H1 (cell line): Measurements from ENCODE around the gene TUBGCP2. TPM values are rescaled to one million over a fixed set of nuclear protein-coding genes. Genes with fewer than 3 reads are reported as not detected.

ENCODE experiments used
- CTCF ChIA-PET: fragments of 300-600 bp; sonication (Branson Sonifier 250); formaldehyde crosslinking; loops from one replicate; lab custom pipeline; 2021; ENCODE audit not compliant: partially characterized antibody; lab: Charles Lee
- POLR2A ChIA-PET: fragments of 300-600 bp; sonication (Branson Sonifier 250); formaldehyde crosslinking; loops from one replicate; lab custom pipeline; 2021; ENCODE audit warnings: inconsistent platforms; ENCODE audit not compliant: partially characterized antibody; lab: Charles Lee
- DNase-seq, 2 experiments: peaks; one replicate each; pipeline versions ENCODE4 v3.0.0 to v3.0.0-alpha.2; 2010 to 2022; ENCODE audit warnings: low spot score in 2 of 2, low read depth in 1 of 2, mixed read lengths in 1 of 2
- FAIRE-seq: peaks from 2 replicates; lab custom pipeline; 2011; peaks lifted over from hg19 to GRCh38; lab: Jason Lieb, UNC
- H2AFZ ChIP-seq: 2 replicates; pipeline ENCODE4 v1.8.1; 2012; ENCODE audit warnings: low read length, inconsistent platforms
- H2AK5ac ChIP-seq: 2 replicates; pipeline ENCODE4 v1.6.1; 2013; ENCODE audit warnings: low read depth, low read length
- H2BK120ac ChIP-seq: replicated peaks from 2 replicates; pipeline ENCODE3; 2013; ENCODE audit warnings: low read depth, low read length, inconsistent platforms
- H2BK12ac ChIP-seq: 2 replicates; pipeline ENCODE4 v1.6.1; 2013; ENCODE audit warnings: low read depth, low read length
- H2BK15ac ChIP-seq: 2 replicates; pipeline ENCODE4 v1.6.1; 2013; ENCODE audit warnings: low read length
- H2BK20ac ChIP-seq: 2 replicates; pipeline ENCODE4 v1.6.1; 2013; ENCODE audit warnings: low read length
- H2BK5ac ChIP-seq: 2 replicates; pipeline ENCODE4 v1.6.1; 2013; ENCODE audit warnings: low read depth, low read length
- H3K14ac ChIP-seq: 2 replicates; pipeline ENCODE4 v1.6.1; 2013; ENCODE audit warnings: inconsistent platforms; ENCODE audit not compliant: insufficient read length
- H3K18ac ChIP-seq: 2 replicates; pipeline ENCODE4 v1.6.1; 2013; ENCODE audit warnings: low read length; ENCODE audit errors: extremely low read depth
- H3K23ac ChIP-seq: 2 replicates; pipeline ENCODE4 v1.6.1; 2013; ENCODE audit warnings: inconsistent platforms; ENCODE audit not compliant: insufficient read length
- H3K23me2 ChIP-seq: 2 replicates; pipeline ENCODE4 v1.6.1; 2013; ENCODE audit warnings: low read depth, low read length
- H3K27ac ChIP-seq: 2 replicates; pipeline ENCODE4 v1.6.1; 2011; ENCODE audit warnings: low read depth, low read length, inconsistent platforms
- H3K27me3 ChIP-seq, 4 experiments: replicated peaks in 1 of 4; 1 replicate in 1 of 4; 2 replicates in 3 of 4; pipeline versions ENCODE4 v1.6.1 to v1.8.1; 2011 to 2013; ENCODE audit warnings: low read length in 3 of 4, mild to moderate bottlenecking in 3 of 4, inconsistent platforms in 2 of 4, mixed read lengths in 2 of 4, moderate library complexity in 1 of 4; ENCODE audit not compliant: control insufficient read depth in 3 of 4, insufficient read depth in 3 of 4; ENCODE audit errors: extremely low read depth in 1 of 4
- H3K36me3 ChIP-seq, 4 experiments: 2 replicates each; pipeline versions ENCODE4 v1.6.1 to v1.8.1; 2011 to 2013; ENCODE audit warnings: mild to moderate bottlenecking in 4 of 4, low read length in 3 of 4, moderate library complexity in 2 of 4, control low read depth in 1 of 4, inconsistent platforms in 1 of 4; ENCODE audit not compliant: insufficient read depth in 4 of 4, control insufficient read depth in 2 of 4
- H3K4ac ChIP-seq: replicated peaks from 2 replicates; pipeline ENCODE3; 2013; ENCODE audit warnings: low read length, low read depth, mixed read lengths, inconsistent platforms; ENCODE audit not compliant: insufficient read length
- H3K4me1 ChIP-seq, 4 experiments: replicated peaks in 1 of 4; 1 replicate in 1 of 4; 2 replicates in 3 of 4; pipeline versions ENCODE4 v1.6.1 to v1.8.1; 2011 to 2013; ENCODE audit warnings: low read length in 3 of 4, inconsistent platforms in 2 of 4, mixed read lengths in 1 of 4; ENCODE audit not compliant: insufficient read depth in 4 of 4, control insufficient read depth in 3 of 4
- H3K4me2 ChIP-seq, 2 experiments: 2 replicates each; pipeline versions ENCODE4 v1.6.1 to v1.8.1; 2011 to 2013; ENCODE audit warnings: low read depth in 2 of 2, low read length in 2 of 2, control low read depth in 1 of 2, inconsistent platforms in 1 of 2, mild to moderate bottlenecking in 1 of 2; ENCODE audit not compliant: insufficient read depth in 1 of 2
- H3K4me3 ChIP-seq, 4 experiments: fragments of 200-600, 300-600 bp in 1 of 4; sonication (generic), shearing (Covaris generic), sonication (Bioruptor Twin) in 1 of 4; 2 replicates each; pipeline versions ENCODE4 v1.5.1 to v1.8.1; 2011 to 2016; ENCODE audit warnings: low read length in 4 of 4, low read depth in 3 of 4, control low read depth in 2 of 4, inconsistent platforms in 2 of 4, mild to moderate bottlenecking in 2 of 4, mixed read lengths in 1 of 4, moderate library complexity in 1 of 4; ENCODE audit not compliant: insufficient read depth in 2 of 4; ENCODE audit errors: extremely low read depth in 1 of 4
- H3K56ac ChIP-seq: replicated peaks from 2 replicates; pipeline ENCODE3; 2013; ENCODE audit warnings: low read depth, mild to moderate bottlenecking, mixed read lengths, low read length, inconsistent platforms; ENCODE audit not compliant: insufficient read length
- H3K79me1 ChIP-seq: 2 replicates; pipeline ENCODE4 v1.6.1; 2013; ENCODE audit warnings: low read depth, low read length, control low read depth
- H3K79me2 ChIP-seq, 2 experiments: 2 replicates each; pipeline versions ENCODE4 v1.6.1 to v1.8.1; 2012 to 2013; ENCODE audit warnings: low read length in 2 of 2, mild to moderate bottlenecking in 2 of 2, inconsistent platforms in 1 of 2; ENCODE audit not compliant: insufficient read depth in 2 of 2, control insufficient read depth in 1 of 2
- H3K9ac ChIP-seq, 4 experiments: replicated peaks in 1 of 4; 1 replicate in 1 of 4; 2 replicates in 3 of 4; pipeline versions ENCODE4 v1.6.1 to v1.8.1; 2011 to 2013; ENCODE audit warnings: low read depth in 3 of 4, low read length in 3 of 4, control low read depth in 2 of 4, mild to moderate bottlenecking in 2 of 4, moderate library complexity in 2 of 4, inconsistent platforms in 1 of 4; ENCODE audit errors: extremely low read depth in 1 of 4
- H3K9me3 ChIP-seq, 2 experiments: 2 replicates each; pipeline versions ENCODE4 v1.6.1 to v1.8.1; 2012 to 2013; ENCODE audit warnings: mild to moderate bottlenecking in 2 of 2, moderate library complexity in 2 of 2, control low read depth in 1 of 2, inconsistent platforms in 1 of 2, low read depth in 1 of 2, low read length in 1 of 2, mixed read lengths in 1 of 2; ENCODE audit not compliant: insufficient read depth in 2 of 2
- H4K20me1 ChIP-seq, 2 experiments: replicated peaks in 1 of 2; 2 replicates each; pipeline versions ENCODE3 to v1.8.1; 2011 to 2013; ENCODE audit warnings: inconsistent platforms in 2 of 2, low read length in 2 of 2, mild to moderate bottlenecking in 1 of 2; ENCODE audit not compliant: insufficient read depth in 2 of 2, control insufficient read depth in 1 of 2
- H4K5ac ChIP-seq: 2 replicates; pipeline ENCODE4 v1.6.1; 2013; ENCODE audit warnings: low read length, low read depth, mixed read lengths, inconsistent platforms; ENCODE audit not compliant: insufficient read length
- H4K8ac ChIP-seq: 2 replicates; pipeline ENCODE4 v1.8.0; 2013; ENCODE audit warnings: mild to moderate bottlenecking, moderate library complexity, low read length, inconsistent platforms; ENCODE audit not compliant: insufficient read depth; ENCODE audit errors: extremely low read depth
- H4K91ac ChIP-seq: replicated peaks from 2 replicates; pipeline ENCODE3; 2013; ENCODE audit warnings: low read length, mixed read lengths, inconsistent platforms; ENCODE audit not compliant: insufficient read length
- ATF2 ChIP-seq: IDR thresholded peaks from 2 replicates; pipeline ENCODE4 v1.6.1; 2012; ENCODE audit warnings: low read length, inconsistent platforms
- TBP ChIP-seq: IDR thresholded peaks from 2 replicates; pipeline ENCODE4 v1.6.1; 2011; ENCODE audit warnings: low read depth, low read length, improper control_type of control experiment
- WGBS, 2 experiments: shearing (Covaris generic) in 1 of 2; methylation state at CpG; one replicate each; pipeline versions ENCODE4 v1.1.6 to v1.1.7; 2013 to 2015; ENCODE audit warnings: low lambda C conversion rate in 2 of 2, mixed read lengths in 2 of 2, inconsistent platforms in 1 of 2, low coverage in 1 of 2, missing lambda C conversion rate in 1 of 2; ENCODE audit not compliant: insufficient replicate concordance in 2 of 2, insufficient coverage in 1 of 2, insufficient read length in 1 of 2; ENCODE audit errors: extremely low coverage in 1 of 2, missing lambda C conversion rate in 1 of 2; 5-methylcytosine and 5-hydroxymethylcytosine counted together
- polyA plus RNA-seq, 7 experiments: library from polyadenylated mRNA; depleted of rRNA in 3 of 7; stranded (reverse) in 5 of 7; unstranded in 2 of 7; fragments of >200 nt in 5 of 7; fragments of 200-250 nt in 2 of 7; gene quantifications; 1 replicate in 5 of 7; 2 replicates in 1 of 7; 4 replicates in 1 of 7; pipeline versions ENCODE4 v1.2.1 to v1.2.3, GENCODE V29; 2011 to 2013; ENCODE audit warnings: missing spikeins in 2 of 7, mixed read lengths in 2 of 7
- total RNA-seq: library from RNA; stranded (reverse); fragmentation: NEBNext Ultra II Directional; extraction: Animal tissue kit (Norgen Biotek cat#: 25700); gene quantifications from 2 replicates; pipeline ENCODE4 v1.2.1, GENCODE V29; 2021

The TUBGCP2 gene
- total and polyA plus RNA-seq, 2 of the 8 experiments (the other 6 are each of a cell fraction or from before 2014, with no cell fraction given) = 34.9 to 51.9 TPM

- H2BK15ac ChIP-seq = no peak overlapping the region
- H3K4ac ChIP-seq = peak overlapping the region; percentile 91
- peak overlapping the region in 1 of 4 experiments; percentile 36; a peak in 1 of 8 replicates for H3K4me3 ChIP-seq
- H2BK5ac ChIP-seq = no peak overlapping the region; the same call in 1 of the 2 replicates
- peaks cover 6% of the 10 kb centered on the region; the same call in 1 of the 2 replicates for H3K23me2 ChIP-seq
- peak overlapping the region; percentile 34 for H4K5ac ChIP-seq
- no peak overlapping the region for H3K14ac ChIP-seq
- 32% methylated on average over 7 of the region's 13 CpGs; no CpG with 5 or more reads in 1 of the 2 experiments for WGBS, 2 experiments
- peak overlapping the region; percentile 74 for H4K91ac ChIP-seq
- H3K4me2 ChIP-seq = peak overlapping the region; percentile 12 to 28; a peak in 2 of 4 replicates
- H3K79me2 ChIP-seq = no peaks in the 10 kb centered on the region
- no peaks in the 10 kb centered on the region for H3K79me1 ChIP-seq
- H3K56ac ChIP-seq = peak overlapping the region; percentile 46
- DNase-seq (peak in 1 of 2 experiments; percentile 72), FAIRE-seq (no peak)
- no peak overlapping the region for H2BK120ac ChIP-seq
- ChIA-PET CTCF (interaction anchor here (1.2 to 1.8 kb wide), 5 partner anchors 10 to 58 kb away, joined by 3 to 9 read pairs (median 4); no protein-coding TSS in a partner anchor), POLR2A (interaction anchor here (0.6 to 1.8 kb wide), 6 partner anchors 8 to 34 kb away, joined by 3 to 7 read pairs (median 6); partner anchors contain the start of genes CALY and FUOM)
- peaks cover 0 to 2% of the 10 kb centered on the region in 2 experiments; a peak in 1 of 4 replicates for H3K9me3 ChIP-seq
- TF ChIP-seq ATF2 (no peak), TBP (no peak)
- H2BK20ac ChIP-seq = 0 out of 2 replicates have a peak overlapping the region, but pooled peaks have one; percentile 48
- no peak overlapping the region for H3K23ac ChIP-seq
- no peak overlapping the region for H3K9ac ChIP-seq
- H2AK5ac ChIP-seq = no peak overlapping the region
- peak overlapping the region; percentile 68; the same call in 1 of the 2 replicates for H4K8ac ChIP-seq
- peak overlapping the region; percentile 75; the same call in 1 of the 2 replicates for H3K18ac ChIP-seq
- peaks cover 0 to 26% (median 6%) of the 10 kb centered on the region in 4 experiments; a peak in 6 of 7 replicates for H3K4me1 ChIP-seq
- H2AFZ ChIP-seq = peak overlapping the region; percentile 85; the same call in 1 of the 2 replicates
- peaks cover 0 to 4% of the 10 kb centered on the region in 2 experiments for H4K20me1 ChIP-seq
- no peak overlapping the region for H3K27ac ChIP-seq
- H2BK12ac ChIP-seq = no peak overlapping the region; the same call in 1 of the 2 replicates
- peaks cover 17 to 50% (median 43%) of the 10 kb centered on the region in 4 experiments for H3K27me3 ChIP-seq
- H3K36me3 ChIP-seq = no peaks in the 10 kb centered on the region
Measured at GRCh38 chr10:133324198-133324792, 15.6 kb upstream of the TUBGCP2 start.
